A673 (cell line): ENCODE measurements around the gene TTLL3. TPM values are rescaled to one million over a fixed set of nuclear protein-coding genes. Genes with fewer than 3 reads are reported as not detected.

ENCODE experiments used
- BruUV-seq: library from RNA; stranded (reverse); fragments of 400-500 nt; replicated peaks from 2 replicates; lab custom pipeline; 2021; lab: Mats Ljungman, UMichigan
- CTCF ChIA-PET: fragments of 300-600 bp; sonication (Branson Sonifier 250); formaldehyde crosslinking; loops from one replicate; lab custom pipeline; 2022; ENCODE audit warnings: antibody characterized with exemption; lab: Charles Lee
- POLR2A ChIA-PET: fragments of 300-600 bp; sonication (Branson Sonifier 250); formaldehyde crosslinking; loops from one replicate; lab custom pipeline; 2022; ENCODE audit warnings: antibody characterized with exemption; ENCODE audit not compliant: low non-redundant PET; lab: Charles Lee
- DNase-seq: peaks from one replicate; pipeline ENCODE4 v3.0.0-alpha.2; 2015; ENCODE audit warnings: low spot score
- H3K27ac ChIP-seq: fragments of 200-600 bp; sonication (generic); 2 replicates; pipeline ENCODE4 v1.5.1; 2016; ENCODE audit warnings: mixed run types, low read depth, mild to moderate bottlenecking, mixed read lengths, antibody characterized with exemption, low read length; ENCODE audit not compliant: poor library complexity, severe bottlenecking
- H3K27me3 ChIP-seq: fragments of 200-600 bp; sonication (generic); replicated peaks from 2 replicates; pipeline ENCODE4 v1.6.1; 2017; ENCODE audit warnings: mixed run types, low read depth, mild to moderate bottlenecking, mixed read lengths, antibody characterized with exemption, low read length; ENCODE audit not compliant: insufficient read depth, poor library complexity
- H3K36me3 ChIP-seq: fragments of 200-600 bp; sonication (generic); 2 replicates; pipeline ENCODE4 v1.6.1; 2016; ENCODE audit warnings: mixed run types, mild to moderate bottlenecking, mixed read lengths, antibody characterized with exemption, low read length; ENCODE audit not compliant: insufficient read depth, poor library complexity, severe bottlenecking
- H3K4me1 ChIP-seq: fragments of 200-600 bp; sonication (generic); 2 replicates; pipeline ENCODE4 v1.6.1; 2017; ENCODE audit warnings: mixed run types, mild to moderate bottlenecking, mixed read lengths, antibody characterized with exemption, low read length; ENCODE audit not compliant: insufficient read depth, poor library complexity, severe bottlenecking
- H3K4me3 ChIP-seq: fragments of 200-600 bp; sonication (generic); 2 replicates; pipeline ENCODE4 v1.5.1; 2016; ENCODE audit warnings: low read depth, mixed run types, mild to moderate bottlenecking, mixed read lengths, low read length; ENCODE audit not compliant: poor library complexity, severe bottlenecking
- H3K9me3 ChIP-seq: fragments of 200-600 bp; sonication (generic); 2 replicates; pipeline ENCODE4 v1.6.1; 2016; ENCODE audit warnings: mixed run types, low read depth, mild to moderate bottlenecking, mixed read lengths, antibody characterized with exemption, low read length; ENCODE audit not compliant: poor library complexity, severe bottlenecking
- EZH2 ChIP-seq: fragments of 200-600 bp; sonication (generic); IDR thresholded peaks from 2 replicates; pipeline ENCODE4 v1.6.1; 2017; ENCODE audit warnings: borderline replicate concordance, low read depth, mild to moderate bottlenecking, mixed read lengths, antibody characterized with exemption, low read length; ENCODE audit not compliant: poor library complexity, severe bottlenecking
- intact Hi-C: fragments of 100-400 bp; cut with micrococcal nuclease; formaldehyde crosslinking; loops from one replicate; pipeline ENCODE4 v1.10.0; 2022; ENCODE audit not compliant: unreplicated experiment
- total RNA-seq: library from RNA; stranded (reverse); gene quantifications from 2 replicates; pipeline ENCODE4 v1.2.3, GENCODE V29; 2021
- TF ChIP-seq, protein P1 (sequence below): fragments of 300-800, 200-600 bp; sonication (generic); conservative IDR thresholded peaks from 2 replicates; pipeline ENCODE4 v1.5.1; 2017; ENCODE audit warnings: low read depth, mild to moderate bottlenecking, antibody characterized with exemption, low read length, moderate library complexity, mixed read lengths

TTLL3 gene
- total RNA-seq, 1 experiment from 2014 or later = 6.7 TPM

DNA sequence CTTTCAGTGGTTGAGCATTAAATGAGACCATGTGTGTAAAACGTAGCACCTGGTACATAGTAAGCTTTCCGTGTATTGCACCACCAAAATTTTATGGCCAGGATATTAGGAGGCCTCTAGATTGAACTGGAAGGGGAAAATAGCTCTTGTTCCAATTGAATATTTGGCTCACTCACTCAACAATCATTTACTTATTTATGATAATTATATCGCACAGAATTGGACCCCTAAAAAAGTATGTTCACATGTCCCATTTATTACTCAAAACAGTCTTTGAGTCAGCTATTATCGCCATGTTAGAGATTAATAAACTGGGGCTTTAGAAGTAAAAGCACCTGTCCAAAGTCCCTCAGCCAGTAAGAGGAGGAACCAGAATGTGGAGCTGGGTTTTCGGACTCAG is 5.1 kb upstream of the TTLL3 start:
- no peak for TF ChIP-seq EZH2
- TF ChIP-seq, protein P1, sequence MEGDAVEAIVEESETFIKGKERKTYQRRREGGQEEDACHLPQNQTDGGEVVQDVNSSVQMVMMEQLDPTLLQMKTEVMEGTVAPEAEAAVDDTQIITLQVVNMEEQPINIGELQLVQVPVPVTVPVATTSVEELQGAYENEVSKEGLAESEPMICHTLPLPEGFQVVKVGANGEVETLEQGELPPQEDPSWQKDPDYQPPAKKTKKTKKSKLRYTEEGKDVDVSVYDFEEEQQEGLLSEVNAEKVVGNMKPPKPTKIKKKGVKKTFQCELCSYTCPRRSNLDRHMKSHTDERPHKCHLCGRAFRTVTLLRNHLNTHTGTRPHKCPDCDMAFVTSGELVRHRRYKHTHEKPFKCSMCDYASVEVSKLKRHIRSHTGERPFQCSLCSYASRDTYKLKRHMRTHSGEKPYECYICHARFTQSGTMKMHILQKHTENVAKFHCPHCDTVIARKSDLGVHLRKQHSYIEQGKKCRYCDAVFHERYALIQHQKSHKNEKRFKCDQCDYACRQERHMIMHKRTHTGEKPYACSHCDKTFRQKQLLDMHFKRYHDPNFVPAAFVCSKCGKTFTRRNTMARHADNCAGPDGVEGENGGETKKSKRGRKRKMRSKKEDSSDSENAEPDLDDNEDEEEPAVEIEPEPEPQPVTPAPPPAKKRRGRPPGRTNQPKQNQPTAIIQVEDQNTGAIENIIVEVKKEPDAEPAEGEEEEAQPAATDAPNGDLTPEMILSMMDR = no peak
- POLR2A ChIA-PET = no interaction called here
- no peak overlapping the region for H3K27ac ChIP-seq
- peaks cover 58% of the 10 kb centered on the region for H3K36me3 ChIP-seq
- BruUV-seq = no TSS peak
- H3K9me3 ChIP-seq = no peaks in the 10 kb centered on the region
- no peak for DNase-seq
- no peaks in the 10 kb centered on the region for H3K27me3 ChIP-seq
- H3K4me3 ChIP-seq = no peak overlapping the region
- peaks cover 7% of the 10 kb centered on the region for H3K4me1 ChIP-seq
- intact Hi-C loops = loop anchor here (5.0 kb wide), 1 partner anchor 303 kb away; no protein-coding TSS in a partner anchor
- CTCF ChIA-PET = no interaction called here

DNA sequence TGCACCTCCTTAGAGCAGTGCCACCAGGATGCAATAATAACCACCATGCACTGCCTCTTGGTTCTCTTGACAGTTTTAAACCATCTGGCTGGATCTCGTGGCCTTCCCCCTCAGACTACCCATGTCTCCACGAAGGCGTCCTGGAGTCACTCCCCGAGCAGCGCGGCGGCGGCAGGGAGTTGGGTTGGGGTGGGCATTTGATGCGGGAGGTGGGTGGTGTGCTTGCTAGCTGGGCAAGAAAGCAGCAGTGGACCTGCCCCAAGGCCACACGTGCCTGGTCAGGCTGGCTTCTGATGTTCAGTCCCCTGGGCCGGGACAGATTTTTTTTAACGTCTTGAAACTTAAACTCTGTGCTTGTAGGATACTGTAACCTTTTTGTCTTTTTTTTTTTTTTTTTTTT is 3.9 kb upstream of the TTLL3 start:
- no peak overlapping the region for H3K27ac ChIP-seq
- no peaks in the 10 kb centered on the region for H3K27me3 ChIP-seq
- intact Hi-C loops = loop anchor here (5.0 kb wide), 1 partner anchor 304 kb away; no protein-coding TSS in a partner anchor
- no TSS peak for BruUV-seq
- H3K4me1 ChIP-seq = peaks cover 13% of the 10 kb centered on the region
- peaks cover 46% of the 10 kb centered on the region for H3K36me3 ChIP-seq
- TF ChIP-seq, protein P1 = no peak
- TF ChIP-seq EZH2 = no peak
- ChIA-PET POLR2A (no interaction called here), CTCF (no interaction called here)
- H3K4me3 ChIP-seq = no peak overlapping the region
- no peaks in the 10 kb centered on the region for H3K9me3 ChIP-seq
- no peak for DNase-seq

DNA sequence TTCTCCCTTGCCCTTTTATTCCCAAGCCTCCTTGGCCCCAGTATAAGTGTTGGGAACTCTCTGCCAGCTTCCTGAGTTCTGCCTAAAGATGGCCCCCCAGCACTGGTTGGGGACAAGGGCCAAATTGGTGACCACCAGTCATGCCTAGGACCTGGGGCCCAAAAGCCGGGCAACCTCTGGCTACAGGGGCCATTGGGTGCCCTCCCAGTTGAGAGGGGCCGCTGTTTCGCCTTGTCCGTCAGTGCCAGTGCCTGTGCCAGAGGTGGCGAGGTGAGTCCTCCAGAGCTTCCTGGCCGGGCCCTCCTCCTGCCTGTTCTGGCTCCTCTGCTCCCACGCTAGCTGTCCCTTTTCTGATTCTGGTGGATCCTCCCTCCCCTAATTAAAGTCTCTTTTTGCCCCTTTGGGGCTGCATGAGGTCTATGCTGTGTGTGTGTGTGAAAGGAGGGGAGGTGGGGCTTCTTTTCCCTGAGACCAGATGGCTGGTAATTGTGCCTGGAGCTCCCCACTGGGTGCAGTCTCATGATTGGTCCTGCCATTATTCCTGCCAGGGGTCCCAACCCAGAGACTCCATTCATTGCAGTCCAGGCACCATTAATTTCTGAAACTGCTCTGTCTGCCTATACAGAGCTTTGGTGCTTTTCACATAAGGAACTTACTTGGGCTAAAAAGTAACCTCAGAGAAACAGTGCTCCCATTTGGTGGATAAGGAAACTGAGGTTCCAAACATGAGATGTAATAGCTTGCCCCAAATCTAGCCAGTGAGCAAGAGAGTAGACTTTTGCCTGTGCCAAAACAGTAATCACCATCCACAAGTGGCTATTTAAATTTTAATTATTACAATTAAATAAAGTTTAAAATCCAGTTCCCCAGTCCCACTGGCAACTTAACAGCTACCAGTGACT is 3.1 kb upstream of the TTLL3 start:
- intact Hi-C loops = loop anchor here (5.0 kb wide), 1 partner anchor 305 kb away; no protein-coding TSS in a partner anchor
- Histone ChIP-seq H3K4me3 (no peak overlapping the region), H3K27me3 (no peaks in the 10 kb centered on the region), H3K27ac (peak overlapping the region; percentile 21), H3K36me3 (peaks cover 40% of the 10 kb centered on the region), H3K9me3 (no peaks in the 10 kb centered on the region), H3K4me1 (peaks cover 13% of the 10 kb centered on the region)
- POLR2A ChIA-PET = interaction anchor here (0.5 kb wide), 1 partner anchor 139 kb away, joined by 4 read pairs; no protein-coding TSS in a partner anchor
- TSS peak; percentile 77 for BruUV-seq
- CTCF ChIA-PET = no interaction called here
- no peak for DNase-seq
- TF ChIP-seq, protein P1 = no peak
- TF ChIP-seq EZH2 = no peak
